Globus pallidus (tissue), 1 donor: ENCODE results near the gene TMC7.
"Not testable (repeated sequence)": the region's sequence is repeated elsewhere in the genome, so short reads cannot be mapped to it uniquely, and the experiment has no call there.

Experiments
- DNase-seq: peaks from one replicate; pipeline ENCODE4 v3.0.0-alpha.2; 2015; ENCODE audit warnings: low spot score

Gene TMC7

GRCh38 chr16:18979936-18980335, 3.8 kb upstream of the TMC7 start:
- DNase-seq, result no peak

DNA sequence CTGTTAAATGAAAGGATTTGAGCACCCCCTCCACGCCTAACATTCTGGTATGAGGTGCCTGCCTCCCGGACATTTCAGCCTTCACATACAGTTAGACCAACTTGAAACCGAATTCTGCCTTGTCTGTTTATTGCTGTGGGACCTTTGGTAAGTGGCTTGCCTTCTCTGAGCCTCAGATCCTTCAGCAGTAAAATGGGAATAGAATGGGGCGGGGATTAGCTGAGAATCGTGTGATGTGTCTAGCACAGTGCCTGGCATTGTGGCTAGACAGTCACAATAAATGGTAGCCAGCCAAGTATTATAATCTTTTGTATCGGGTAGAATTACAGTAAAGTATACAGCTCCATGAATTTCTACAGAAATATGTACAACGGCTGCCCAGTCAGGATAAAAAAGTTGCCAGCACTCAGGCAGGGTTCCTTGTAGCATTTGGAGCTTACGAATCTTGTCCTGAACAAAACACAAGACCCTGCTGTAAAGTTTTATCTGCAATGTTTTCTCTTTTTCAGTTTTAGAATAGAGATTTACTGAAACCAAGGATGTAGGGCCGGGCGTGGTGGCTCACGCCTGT, 786 bp downstream of the TMC7 start:
- DNase-seq, result peak; percentile 69

DNA sequence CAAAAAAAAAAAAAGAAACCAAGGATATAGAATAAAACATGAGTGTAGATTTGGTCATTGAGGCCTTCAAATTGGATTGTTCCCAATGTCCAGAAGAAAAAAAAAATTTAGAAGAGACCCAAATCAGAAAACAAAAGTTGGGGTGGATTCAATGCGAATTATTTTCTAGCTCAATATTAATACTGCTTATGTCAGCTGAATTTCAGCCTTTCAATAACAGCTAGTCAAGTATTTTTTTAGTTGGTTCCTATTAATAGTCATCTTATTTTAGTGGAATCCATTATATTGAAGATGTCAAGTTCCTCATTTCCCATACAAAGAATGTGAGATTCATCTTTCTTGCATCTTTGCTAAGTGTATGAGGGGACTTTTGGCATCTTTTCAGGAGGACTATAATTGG, 1.5 kb downstream of the TMC7 start:
- DNase-seq, result not testable (repeated sequence)

DNA sequence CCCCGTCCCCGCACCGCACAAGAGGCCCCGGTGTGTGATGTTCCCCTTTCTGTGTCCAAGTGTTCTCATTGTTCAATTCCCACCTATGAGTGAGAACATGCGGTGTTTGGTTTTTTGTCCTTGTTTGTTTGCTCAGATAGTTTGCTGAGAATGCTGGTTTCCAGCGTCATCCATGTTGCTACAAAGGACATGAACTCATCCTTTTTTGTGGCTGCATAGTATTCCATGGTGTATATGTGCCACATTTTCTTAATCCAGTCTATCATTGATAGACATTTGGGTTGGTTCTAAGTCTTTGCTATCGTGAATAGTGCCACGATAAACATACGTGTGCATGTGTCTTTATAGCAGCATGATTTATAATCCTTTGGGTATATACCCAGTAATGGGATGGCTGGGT, 8.0 kb downstream of the TMC7 start:
- DNase-seq, result not testable (repeated sequence)

GRCh38 chr16:18993531-18993930, 9.8 kb downstream of the TMC7 start:
- DNase-seq, result not testable (repeated sequence)

DNA sequence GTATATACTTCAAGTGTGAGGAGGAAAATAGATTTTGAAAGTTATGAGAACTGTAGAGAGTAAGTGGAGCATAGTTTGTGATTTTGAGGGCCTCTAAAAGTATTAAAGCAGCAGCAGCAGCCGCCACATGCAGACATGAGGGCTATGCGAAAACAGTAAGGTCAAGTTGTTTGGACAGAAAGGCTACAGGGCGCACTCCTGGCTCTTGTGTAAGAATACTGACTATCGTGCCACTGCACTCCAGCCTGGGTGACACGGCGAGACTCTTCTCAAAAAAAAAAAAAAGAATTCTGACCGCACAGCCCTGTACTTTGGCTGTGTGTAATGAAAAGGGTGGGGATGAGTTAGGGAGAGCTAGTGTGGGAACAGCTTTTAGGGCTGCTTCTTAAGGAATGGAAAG, 10.4 kb downstream of the TMC7 start:
- not testable (repeated sequence) for DNase-seq

GRCh38 chr16:18995406-18995805, 11.7 kb downstream of the TMC7 start:
- not testable (repeated sequence) for DNase-seq

GRCh38 chr16:18996536-18996935, 12.8 kb downstream of the TMC7 start:
- not testable (repeated sequence) for DNase-seq

DNA sequence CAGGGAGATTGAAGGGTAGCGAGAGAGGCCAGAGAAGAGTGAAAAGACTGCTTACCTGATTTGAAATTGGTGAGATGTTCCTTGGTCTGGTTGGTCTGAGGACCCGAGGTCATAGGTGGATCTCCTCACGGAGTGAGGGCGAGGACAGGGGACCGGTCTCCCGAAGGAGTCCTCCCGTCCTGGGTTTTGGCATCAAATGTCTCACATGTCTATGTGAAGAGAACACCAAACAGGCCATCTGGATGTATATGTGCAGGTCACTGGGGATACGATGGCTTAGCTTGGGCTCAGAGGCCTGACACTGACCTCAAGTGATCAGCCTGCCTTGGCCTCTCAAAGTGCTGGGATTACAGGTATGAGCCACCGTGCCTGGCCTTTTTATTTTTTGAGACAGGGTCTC, 13.3 kb downstream of the TMC7 start:
- DNase-seq, result not testable (repeated sequence)

GRCh38 chr16:18999045-18999393, 15.3 kb downstream of the TMC7 start:
- no peak for DNase-seq

DNA sequence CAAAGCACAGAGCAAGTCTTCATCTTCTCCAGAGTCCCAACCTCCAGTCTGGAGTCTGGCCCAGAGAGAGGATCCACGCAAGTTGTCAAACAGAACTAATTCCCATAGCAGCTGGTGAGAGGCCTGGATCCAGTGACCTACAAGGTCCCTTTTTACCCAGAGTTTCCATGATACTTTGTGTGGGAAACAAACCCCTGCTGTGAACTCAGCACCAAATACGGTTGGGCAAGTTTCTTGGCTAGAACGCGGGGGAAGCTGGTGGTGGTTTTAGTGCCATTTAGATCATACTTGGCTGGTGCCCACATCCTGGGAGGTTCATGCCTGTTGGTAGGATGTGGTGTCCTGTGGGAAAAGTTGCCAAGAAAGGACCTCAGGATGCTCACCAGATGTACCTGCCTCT, 18.1 kb downstream of the TMC7 start:
- DNase-seq, result peak; percentile 74

- no peak for DNase-seq
Measured at GRCh38 chr16:19003935-19004334, 20.2 kb downstream of the TMC7 start.

DNA sequence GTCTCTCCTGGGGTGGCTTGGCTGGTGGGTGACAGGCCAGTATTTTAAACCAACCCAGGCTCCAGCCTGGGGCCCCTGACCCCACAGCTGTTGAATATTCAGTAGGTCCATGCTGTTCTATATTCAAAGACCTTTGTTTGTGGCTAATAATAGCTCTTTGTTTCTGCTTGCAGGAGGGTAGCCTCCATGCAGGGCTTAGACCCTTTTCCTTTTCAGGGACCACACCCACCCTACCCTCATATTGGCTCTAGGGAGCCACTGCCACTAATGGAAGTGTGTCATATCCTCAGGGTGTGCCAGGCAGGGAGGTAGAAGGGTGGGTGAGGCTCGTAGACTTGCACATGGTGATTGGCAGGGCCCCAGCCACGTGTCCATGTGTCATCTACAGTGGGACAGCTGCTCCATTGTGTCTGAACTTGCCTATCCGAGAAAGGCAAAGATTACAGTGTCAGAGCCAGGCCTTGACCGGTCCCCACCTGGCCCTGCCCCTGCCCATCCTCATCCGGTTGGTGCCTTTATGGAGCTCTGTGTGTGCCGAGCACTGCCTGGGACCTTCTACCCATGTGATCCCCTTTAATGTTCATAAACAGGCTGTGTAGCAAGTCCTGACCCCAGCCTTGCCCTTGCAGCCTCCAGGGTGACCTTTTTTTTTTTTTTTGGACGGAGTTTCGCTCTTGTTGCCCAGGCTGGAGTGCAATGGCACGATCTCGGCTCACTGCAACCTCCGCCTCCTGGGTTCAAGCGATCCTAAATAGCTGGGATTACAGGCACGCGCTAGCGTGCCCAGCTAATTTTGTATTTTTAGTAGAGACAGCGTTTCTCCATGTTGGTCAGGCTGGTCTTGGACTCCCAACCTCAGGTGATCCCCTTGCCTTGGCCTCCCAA, 22.1 kb downstream of the TMC7 start:
- peak; percentile 98 for DNase-seq

GRCh38 chr16:19006446-19007315, 22.9 kb downstream of the TMC7 start:
- no peak for DNase-seq

- no peak for DNase-seq
Measured at GRCh38 chr16:19008245-19009169, 24.8 kb downstream of the TMC7 start.

- no peak for DNase-seq
Measured at GRCh38 chr16:19011169-19011731, 27.5 kb downstream of the TMC7 start.

GRCh38 chr16:19014461-19014860, 30.7 kb downstream of the TMC7 start:
- peak; percentile 32 for DNase-seq

GRCh38 chr16:19017179-19017578, 33.4 kb downstream of the TMC7 start:
- no peak for DNase-seq

GRCh38 chr16:19020689-19021088, 37.0 kb downstream of the TMC7 start:
- DNase-seq, result no peak

GRCh38 chr16:19021747-19022146, 38.0 kb downstream of the TMC7 start:
- no peak for DNase-seq

- no peak for DNase-seq
Measured at GRCh38 chr16:19027416-19027815, 43.7 kb downstream of the TMC7 start.
